ENCODE measurements around the gene HOXC9.

Gene HOXC9

GRCh38 chr12:54012631-54013409, 12.9 kb downstream of the HOXC9 start:
- DNase-seq = no peak

- DNase-seq = no peak
These were observed 14.5 kb downstream of the HOXC9 start for GRCh38 chr12:54014377-54015017.

GRCh38 chr12:54015018-54015931, 15.3 kb downstream of the HOXC9 start:
- DNase-seq = no peak

GRCh38 chr12:54016051-54016450, 16.1 kb downstream of the HOXC9 start:
- no peak for DNase-seq

GRCh38 chr12:54016478-54016964, 16.6 kb downstream of the HOXC9 start:
- no peak for DNase-seq

GRCh38 chr12:54017027-54017788, 17.2 kb downstream of the HOXC9 start:
- DNase-seq = peak; percentile 76

- DNase-seq = peak; percentile 86
These were observed 18.0 kb downstream of the HOXC9 start for GRCh38 chr12:54017878-54018467.

- DNase-seq = no peak
These were observed 18.6 kb downstream of the HOXC9 start for GRCh38 chr12:54018468-54018984.

GRCh38 chr12:54019091-54019811, 19.3 kb downstream of the HOXC9 start:
- no peak for DNase-seq

GRCh38 chr12:54019924-54020590, 20.1 kb downstream of the HOXC9 start:
- DNase-seq = no peak

GRCh38 chr12:54020591-54021405, 20.8 kb downstream of the HOXC9 start:
- no peak for DNase-seq

- no peak for DNase-seq
These were observed 21.6 kb downstream of the HOXC9 start for GRCh38 chr12:54021432-54022013.

GRCh38 chr12:54022960-54023884, 23.3 kb downstream of the HOXC9 start:
- DNase-seq = no peak

- DNase-seq = no peak
These were observed 24.2 kb downstream of the HOXC9 start for GRCh38 chr12:54024127-54024526.

- no peak for DNase-seq
These were observed 24.8 kb downstream of the HOXC9 start for GRCh38 chr12:54024581-54025305.

- DNase-seq = no peak
These were observed 25.8 kb downstream of the HOXC9 start for GRCh38 chr12:54025499-54026405.
